Epidermal melanocyte (primary cell): ENCODE results near the gene SNCB.

Experiments
- DNase-seq: peaks from one replicate; pipeline ENCODE4 v3.0.0; 2011; ENCODE audit warnings: low spot score; ENCODE audit not compliant: insufficient read length

Gene SNCB

DNA sequence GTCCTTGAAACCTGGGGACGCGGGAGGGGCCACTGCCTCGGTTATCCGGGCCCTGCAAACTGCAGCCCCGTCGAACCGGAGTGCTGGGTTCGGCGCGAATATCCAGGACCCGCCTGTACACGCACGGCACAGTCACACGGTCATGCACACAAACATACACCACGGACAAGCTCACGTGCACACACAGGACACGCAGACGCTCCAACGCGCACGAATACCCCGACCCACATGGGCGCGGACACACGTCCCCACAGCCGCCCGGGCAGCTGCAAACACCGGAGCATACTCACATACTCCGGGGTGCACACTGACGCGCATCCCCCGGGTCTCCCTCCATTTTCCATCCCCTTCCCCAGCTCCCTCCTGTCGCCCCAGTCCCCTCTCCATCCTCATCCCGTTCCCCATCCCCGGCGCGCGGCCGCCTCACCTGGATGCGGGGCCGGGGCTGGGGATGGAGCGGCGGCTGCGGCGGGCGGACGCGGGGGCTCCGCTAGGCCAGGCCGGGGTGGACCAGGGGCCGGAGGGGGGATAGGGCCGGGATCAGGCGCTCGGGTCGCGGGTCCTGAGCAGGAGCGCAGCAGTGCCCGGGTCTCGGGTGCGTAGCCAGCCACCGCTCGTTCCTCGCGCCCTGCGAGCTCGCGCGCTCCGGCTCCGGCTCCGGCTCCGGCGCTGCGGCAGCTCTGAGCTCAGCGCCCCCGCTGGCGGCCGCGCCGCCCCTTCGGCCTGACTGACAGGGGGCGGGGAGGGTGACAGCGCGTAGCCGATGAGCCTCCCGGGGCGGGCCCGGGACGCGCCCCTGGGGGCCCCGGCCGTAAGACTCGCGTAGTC is at the start of gene SNCB, which contains the start of gene EIF4E1B:
SNCB (minus strand) TSS at position 682 of the 828 bp plus-strand sequence. CDS start 880 bp downstream, outside the sequence.
EIF4E1B (plus strand) TSS at position 823 of the 828 bp plus-strand sequence. CDS start 12,113 bp downstream, outside the sequence.
- DNase-seq, result no peak

DNA sequence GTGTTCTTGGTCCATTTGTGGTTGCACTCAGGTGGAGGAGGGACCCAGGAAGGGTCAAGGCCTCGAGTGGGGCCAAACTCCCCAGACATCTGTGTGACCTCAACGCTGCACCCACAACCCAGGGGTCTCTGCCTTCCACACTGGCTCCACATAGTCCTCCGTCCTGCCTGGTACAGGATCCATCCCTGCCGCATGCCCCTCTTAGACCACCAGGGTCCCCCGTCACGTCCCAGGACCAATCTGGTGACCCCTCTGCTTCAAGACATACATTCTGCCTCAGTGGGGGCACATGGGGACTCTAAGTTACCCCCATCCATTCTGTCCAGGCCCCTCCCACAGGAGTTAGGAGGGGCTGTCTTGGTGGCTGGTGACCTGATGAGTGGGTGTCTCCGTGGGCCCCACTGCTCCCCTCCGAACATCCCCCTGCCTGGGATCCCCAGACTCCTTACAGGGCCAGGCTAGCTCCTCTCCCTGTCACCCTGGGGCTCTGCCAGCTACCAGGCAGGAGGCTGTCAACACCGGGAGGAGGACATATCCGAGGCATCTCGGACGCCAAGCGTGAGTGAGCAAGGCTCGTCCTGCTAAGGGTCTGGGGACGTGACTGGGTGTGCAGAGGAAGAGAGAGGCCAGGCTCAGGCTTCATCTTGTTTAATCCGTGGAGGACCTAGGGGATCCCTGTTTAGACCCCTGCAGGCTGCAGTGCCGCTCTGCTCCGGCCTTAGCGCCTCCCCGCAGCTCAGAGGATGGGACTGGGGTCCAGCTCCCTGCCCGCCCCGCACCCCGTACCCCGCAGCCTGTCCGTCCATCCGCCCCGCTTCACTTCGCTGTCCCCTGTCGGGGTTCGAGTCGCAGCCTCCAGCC is 49.3 kb upstream of the SNCB start:
- DNase-seq, result no peak

GRCh38 chr5:176678584-176678983 is 48.2 kb upstream of the SNCB start:
- DNase-seq, result no peak

DNA sequence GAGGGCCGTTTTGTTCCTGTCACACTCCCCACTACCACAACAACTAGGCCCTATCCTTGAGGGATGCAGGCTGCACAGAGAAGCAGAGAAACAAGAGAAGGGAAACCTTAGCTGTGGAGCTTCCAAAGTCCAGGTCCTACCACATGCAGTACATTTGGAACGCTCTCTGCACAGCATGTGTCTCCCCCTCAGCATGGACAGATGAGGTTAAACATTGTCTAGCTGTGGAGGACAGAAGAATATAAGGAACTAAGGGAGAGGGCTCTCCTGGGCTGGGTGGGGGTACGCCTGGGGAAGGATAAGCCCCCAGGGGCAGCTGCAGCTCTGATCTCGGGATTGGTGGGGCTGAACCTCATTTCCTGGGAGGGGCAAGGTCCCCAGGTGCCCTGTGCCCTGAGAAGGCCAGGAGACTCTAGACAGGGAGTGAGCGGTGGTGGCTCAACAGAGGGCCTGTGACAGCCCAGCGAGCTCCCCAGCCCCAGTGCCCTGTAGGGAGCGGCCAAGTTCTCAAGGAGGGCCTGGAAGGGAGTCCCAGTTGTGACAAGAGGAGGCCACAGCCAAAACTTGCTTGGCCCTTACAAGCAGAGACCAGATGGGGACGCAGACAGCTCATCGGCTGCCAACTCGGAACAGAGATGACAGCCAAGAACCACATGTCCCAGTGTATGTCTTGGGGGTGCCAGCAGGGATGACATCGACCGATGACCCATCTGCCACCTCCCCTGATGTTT is 47.0 kb upstream of the SNCB start:
- no peak for DNase-seq

DNA sequence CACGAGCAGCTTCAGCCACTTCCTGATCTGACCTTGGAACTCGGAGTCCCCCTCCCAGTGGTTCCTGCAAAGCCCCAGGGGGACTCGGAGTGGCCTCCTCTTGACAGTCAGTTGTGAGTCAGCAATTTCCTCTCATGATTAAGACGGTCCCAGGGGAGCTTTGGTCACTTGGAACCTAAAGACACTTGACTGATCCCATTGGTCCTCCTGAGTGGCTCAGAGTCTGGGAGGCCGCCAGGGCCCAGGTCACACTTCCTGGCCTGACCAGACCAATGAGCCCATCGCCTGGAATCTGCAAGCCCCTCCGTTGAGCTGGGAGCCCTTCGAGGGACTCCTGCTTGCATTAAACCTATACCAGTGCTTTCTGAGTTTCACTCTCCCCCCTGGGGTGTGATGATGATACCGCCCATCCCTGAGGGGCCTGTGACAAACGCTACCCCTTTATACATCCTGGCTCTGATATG is 46.1 kb upstream of the SNCB start:
- no peak for DNase-seq

GRCh38 chr5:176675676-176676360 is 45.5 kb upstream of the SNCB start:
- no peak for DNase-seq

DNA sequence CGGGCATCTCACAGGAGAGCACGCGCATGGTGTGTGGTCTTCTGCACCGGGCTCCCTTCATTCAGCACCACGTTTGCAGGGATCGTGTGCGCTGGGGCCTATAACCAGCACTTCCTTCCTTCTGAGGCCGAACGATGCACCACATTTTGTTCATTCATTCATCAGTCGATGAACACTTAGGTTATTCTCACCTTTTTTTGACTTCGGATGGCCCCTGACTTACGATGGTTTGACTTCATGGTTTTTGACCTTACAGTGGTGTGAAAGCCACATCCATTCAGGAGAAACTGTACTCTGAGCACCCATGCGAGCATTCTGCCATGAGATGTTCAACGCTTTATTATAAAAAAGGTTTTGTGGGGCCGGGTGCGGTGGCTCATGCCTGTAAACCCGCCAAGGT is 44.5 kb upstream of the SNCB start:
- no peak for DNase-seq

DNA sequence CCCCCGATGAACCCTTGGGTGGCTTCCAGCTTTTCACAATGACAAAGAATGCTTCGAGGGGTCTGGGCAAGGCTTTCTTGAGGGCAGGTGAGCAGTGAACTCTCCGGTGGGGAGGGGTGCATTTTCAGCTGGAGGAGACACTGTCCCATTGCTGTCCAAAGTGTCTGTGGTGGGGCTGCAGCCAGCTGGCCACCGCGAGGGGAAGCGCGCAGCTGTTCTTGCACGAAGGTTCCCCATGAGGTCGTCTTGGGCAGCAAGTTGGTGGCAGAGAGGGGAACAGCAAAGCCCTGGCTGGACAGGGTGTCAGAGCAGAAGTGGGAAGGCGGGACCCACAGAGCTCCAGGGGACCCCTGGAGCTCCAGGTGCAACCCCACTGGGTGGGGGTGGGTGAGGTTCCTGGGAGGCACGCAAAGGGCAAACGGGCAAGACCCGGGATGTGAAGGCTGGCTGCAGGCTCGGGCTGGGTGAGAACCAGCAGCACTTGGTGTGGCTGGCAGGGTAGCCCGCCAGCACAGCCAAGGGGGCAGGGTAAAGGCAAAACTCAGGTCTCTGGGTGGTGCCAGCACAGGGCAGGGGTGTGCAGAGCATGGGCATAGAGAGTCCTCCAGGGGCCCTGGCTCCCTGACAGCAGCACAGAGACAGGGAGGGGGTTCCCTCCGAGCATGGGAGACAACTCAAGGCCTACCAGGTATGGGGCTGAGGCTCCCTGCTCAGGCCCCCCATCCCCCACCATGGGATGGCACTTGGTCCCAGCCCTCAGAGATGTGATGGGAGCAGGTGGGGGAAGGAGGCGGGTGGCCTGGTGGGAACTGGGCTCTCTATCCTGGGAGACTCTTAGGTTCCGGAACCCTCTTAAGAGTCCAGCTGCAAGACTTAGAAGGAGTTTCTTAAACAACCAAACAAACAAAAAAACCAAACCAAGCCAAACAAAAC is 43.6 kb upstream of the SNCB start:
- no peak for DNase-seq

- DNase-seq, result no peak
Measured at GRCh38 chr5:176671890-176672747, 41.8 kb upstream of the SNCB start.

DNA sequence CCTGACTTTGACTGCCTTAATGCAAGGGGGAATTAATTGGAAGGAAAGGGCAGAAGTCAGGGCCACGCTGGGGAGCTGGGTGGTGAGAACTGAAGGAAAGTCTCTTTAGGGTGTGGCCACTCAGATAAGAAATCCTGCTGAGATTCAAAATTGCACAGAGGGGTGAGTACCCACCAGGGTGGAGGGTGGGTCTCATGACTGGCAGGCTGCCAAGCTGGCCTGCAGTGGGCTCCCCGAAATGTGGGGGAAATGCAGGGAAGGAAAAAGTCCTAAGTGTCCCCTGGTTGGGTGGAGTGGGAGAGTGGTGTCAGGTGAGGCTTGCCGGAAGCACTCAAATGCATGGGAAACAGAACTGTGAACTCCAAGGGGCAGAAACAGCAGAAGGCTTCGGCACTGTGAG is 41.1 kb upstream of the SNCB start:
- no peak for DNase-seq

GRCh38 chr5:176670449-176670848 is 40.1 kb upstream of the SNCB start:
- no peak for DNase-seq

- DNase-seq, result no peak
Measured at GRCh38 chr5:176667637-176668036, 37.3 kb upstream of the SNCB start.

- no peak for DNase-seq
Measured at GRCh38 chr5:176665517-176665916, 35.2 kb upstream of the SNCB start.

- no peak for DNase-seq
Measured at GRCh38 chr5:176664886-176665285, 34.6 kb upstream of the SNCB start.

DNA sequence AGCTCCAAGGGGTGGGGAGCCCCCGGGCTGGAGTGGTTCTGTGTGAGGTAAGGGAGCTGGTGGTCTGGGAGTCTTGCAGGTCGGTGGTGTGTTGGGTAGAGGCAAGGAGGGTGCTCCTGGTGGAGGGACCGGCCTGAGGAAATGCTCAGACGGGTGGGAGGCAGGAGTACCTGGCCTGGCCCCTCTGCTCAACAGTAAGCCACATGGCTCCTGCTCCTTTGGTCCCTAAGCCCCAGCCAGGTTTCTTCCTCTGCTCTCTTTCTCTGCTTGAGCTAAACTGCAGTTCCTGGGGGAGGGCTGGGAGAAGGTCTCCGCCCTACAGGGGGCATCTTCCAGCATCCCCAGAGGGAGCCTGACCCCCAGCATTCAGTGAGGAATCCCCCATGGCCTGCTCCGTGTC is 34.1 kb upstream of the SNCB start:
- DNase-seq, result no peak

GRCh38 chr5:176663566-176663965 is 33.2 kb upstream of the SNCB start:
- no peak for DNase-seq

DNA sequence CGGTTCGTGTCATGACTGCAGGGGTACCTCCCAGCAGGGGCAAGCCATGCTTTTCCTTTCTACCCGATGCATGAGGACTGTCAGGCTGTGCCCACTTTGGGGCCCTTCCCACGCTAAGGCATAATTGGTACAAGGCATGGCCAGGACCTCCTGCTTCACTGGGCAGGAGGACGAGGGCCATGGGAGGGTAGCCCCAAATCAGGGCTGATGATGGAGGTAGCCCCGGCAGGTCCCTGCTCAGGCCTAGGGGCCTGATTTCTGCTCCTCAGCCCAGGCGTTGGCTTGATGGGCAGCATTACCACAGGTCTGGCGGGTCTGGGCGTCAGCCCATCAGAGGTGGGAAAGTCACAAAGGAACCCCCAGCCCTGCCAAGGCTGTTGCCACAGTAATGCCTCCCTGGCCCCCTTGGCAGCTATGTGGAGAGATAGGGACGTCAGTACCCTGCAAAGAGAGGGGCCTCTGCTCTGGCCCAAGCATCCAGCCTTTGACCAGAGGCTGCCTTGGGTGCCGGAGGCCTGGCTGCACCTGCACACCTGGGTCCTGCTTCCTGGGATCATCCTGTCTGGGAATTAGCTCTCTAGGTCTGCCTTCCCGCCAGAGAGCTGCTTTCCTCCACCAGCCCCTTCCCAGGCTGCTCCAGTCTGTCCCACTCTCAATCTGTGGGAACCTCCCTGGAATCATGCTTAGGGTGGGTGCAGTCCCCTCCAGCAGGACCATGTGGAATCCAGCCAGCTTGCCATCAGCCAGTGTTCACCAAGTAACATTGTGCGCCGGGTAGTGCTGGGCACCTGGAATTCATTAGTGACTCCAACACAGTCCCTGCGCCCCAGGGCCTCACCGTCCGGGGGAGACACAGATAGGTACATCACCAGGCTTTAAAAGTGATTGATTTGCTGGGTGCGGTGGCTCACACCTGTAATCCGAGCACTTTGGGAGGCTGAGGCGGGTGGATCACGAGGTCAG is 32.3 kb upstream of the SNCB start:
- DNase-seq, result no peak

DNA sequence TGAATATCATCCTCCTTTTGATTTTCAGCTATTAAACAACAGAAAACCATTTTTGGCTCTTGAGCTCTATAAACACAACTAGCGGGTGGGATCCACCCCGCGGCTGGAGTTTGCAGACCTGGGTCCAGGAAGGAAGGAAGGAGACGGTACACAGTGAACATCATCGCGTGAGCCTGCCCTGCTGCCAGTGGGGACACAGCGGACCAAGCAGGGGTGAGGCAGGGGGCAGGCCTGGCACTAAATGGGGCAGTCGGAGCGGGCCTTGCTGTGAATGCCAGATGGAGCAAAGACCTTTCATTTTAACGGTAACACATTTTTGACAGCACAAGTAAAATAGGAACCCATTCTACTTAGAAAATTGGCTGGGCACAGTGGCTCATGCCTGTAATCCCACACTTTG is 31.3 kb upstream of the SNCB start:
- DNase-seq, result no peak
